C4-2B (cell line): Measurements from ENCODE around the gene SLC4A4.

Source experiments
- ZFX ChIP-seq: fragments of 450-650 bp; IDR thresholded peaks from 2 replicates; pipeline ENCODE4 v1.6.1; 2017
- TF ChIP-seq, protein P1 (sequence below): fragments of 450-650 bp; conservative IDR thresholded peaks from 2 replicates; pipeline ENCODE4 v1.5.1; 2017; ENCODE audit warnings: mild to moderate bottlenecking

DNA sequence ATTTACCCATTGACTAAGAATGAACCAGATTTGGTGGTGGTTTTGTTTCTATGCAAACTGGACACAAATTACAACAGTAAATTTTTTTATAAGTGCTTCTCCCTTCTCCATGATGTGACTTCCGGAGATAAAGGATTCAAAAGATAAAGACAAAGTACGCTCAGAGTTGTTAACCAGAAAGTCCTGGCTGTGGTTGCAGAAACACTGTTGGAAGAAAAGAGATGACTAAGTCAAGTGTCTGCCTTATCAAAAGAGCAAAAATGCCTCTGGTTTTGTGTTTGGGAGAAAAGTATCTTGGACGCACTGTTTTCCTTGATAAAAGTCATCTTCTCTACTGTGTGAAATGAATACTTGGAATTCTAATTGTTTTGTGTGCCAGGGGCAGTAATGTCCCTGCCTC, 231.7 kb downstream of the SLC4A4 start:
- TF ChIP-seq, protein P1, sequence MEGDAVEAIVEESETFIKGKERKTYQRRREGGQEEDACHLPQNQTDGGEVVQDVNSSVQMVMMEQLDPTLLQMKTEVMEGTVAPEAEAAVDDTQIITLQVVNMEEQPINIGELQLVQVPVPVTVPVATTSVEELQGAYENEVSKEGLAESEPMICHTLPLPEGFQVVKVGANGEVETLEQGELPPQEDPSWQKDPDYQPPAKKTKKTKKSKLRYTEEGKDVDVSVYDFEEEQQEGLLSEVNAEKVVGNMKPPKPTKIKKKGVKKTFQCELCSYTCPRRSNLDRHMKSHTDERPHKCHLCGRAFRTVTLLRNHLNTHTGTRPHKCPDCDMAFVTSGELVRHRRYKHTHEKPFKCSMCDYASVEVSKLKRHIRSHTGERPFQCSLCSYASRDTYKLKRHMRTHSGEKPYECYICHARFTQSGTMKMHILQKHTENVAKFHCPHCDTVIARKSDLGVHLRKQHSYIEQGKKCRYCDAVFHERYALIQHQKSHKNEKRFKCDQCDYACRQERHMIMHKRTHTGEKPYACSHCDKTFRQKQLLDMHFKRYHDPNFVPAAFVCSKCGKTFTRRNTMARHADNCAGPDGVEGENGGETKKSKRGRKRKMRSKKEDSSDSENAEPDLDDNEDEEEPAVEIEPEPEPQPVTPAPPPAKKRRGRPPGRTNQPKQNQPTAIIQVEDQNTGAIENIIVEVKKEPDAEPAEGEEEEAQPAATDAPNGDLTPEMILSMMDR = no peak
- TF ChIP-seq ZFX = no peak
